ENCODE results near the gene CCDC88C. TPM values are rescaled to one million over a fixed set of nuclear protein-coding genes. Genes with fewer than 3 reads are reported as not detected.

The CCDC88C gene
- total RNA-seq, 1 experiment from 2014 or later: 29.8 TPM

GRCh38 chr14:91392623-91393303, 24.9 kb downstream of the CCDC88C start:
- CTCF ChIA-PET: no interaction called here
- no peak overlapping the region for H3K4me3 ChIP-seq (ENCODE audit: low read depth, low read length)
- H3K36me3 ChIP-seq (ENCODE audit: control insufficient read depth, insufficient read depth, low read length): no peaks in the 10 kb centered on the region
- H3K4me3 Mint-ChIP-seq (ENCODE audit: unreplicated experiment): no peak overlapping the region
- no peak for DNase-seq
- H3K9me3 Mint-ChIP-seq (ENCODE audit: unreplicated experiment): no peaks in the 10 kb centered on the region
- peaks cover 12% of the 10 kb centered on the region for H3K36me3 Mint-ChIP-seq (ENCODE audit: insufficient read depth, unreplicated experiment)
- POLR2A ChIA-PET: no interaction called here
- intact Hi-C loops (cut with micrococcal nuclease; ENCODE audit: unreplicated experiment): no loop called here
- H3K27ac Mint-ChIP-seq (ENCODE audit: unreplicated experiment): no peak overlapping the region
- TF ChIP-seq CTCF (IDR thresholded peaks at IDR 0.05; ENCODE audit: insufficient read depth in 1 of 2, low read depth in 1 of 2, low read length in 1 of 2, severe bottlenecking in 1 of 2, unreplicated experiment in 1 of 2): no peak
- no TSS peak for BruUV-seq (replicated peaks)
- no peaks in the 10 kb centered on the region for H3K27me3 Mint-ChIP-seq (ENCODE audit: insufficient read depth, unreplicated experiment)
- H3K4me1 ChIP-seq: no peaks in the 10 kb centered on the region
- H3K9me3 ChIP-seq: no peaks in the 10 kb centered on the region
- H3K27me3 ChIP-seq (replicated peaks; ENCODE audit: control insufficient read depth, insufficient read depth, low read length): no peaks in the 10 kb centered on the region
- peaks cover 6% of the 10 kb centered on the region for H3K4me1 Mint-ChIP-seq (ENCODE audit: low read depth, unreplicated experiment)

GRCh38 chr14:91390165-91390778, 27.3 kb downstream of the CCDC88C start:
- BruUV-seq (replicated peaks): no TSS peak
- H3K9me3 Mint-ChIP-seq (ENCODE audit: unreplicated experiment): no peaks in the 10 kb centered on the region
- Histone ChIP-seq H3K4me3 (ENCODE audit: low read depth, low read length) (no peak overlapping the region), H3K4me1 (no peaks in the 10 kb centered on the region), H3K9me3 (no peaks in the 10 kb centered on the region), H3K36me3 (ENCODE audit: control insufficient read depth, insufficient read depth, low read length) (no peaks in the 10 kb centered on the region; the same call in 1 of the 2 replicates), H3K27me3 (replicated peaks; ENCODE audit: control insufficient read depth, insufficient read depth, low read length) (no peaks in the 10 kb centered on the region)
- DNase-seq: no peak
- no peak overlapping the region for H3K27ac Mint-ChIP-seq (ENCODE audit: unreplicated experiment)
- H3K36me3 Mint-ChIP-seq (ENCODE audit: insufficient read depth, unreplicated experiment): peaks cover 10% of the 10 kb centered on the region
- intact Hi-C loops (cut with micrococcal nuclease; ENCODE audit: unreplicated experiment): no loop called here
- POLR2A ChIA-PET: no interaction called here
- no peak overlapping the region for H3K4me3 Mint-ChIP-seq (ENCODE audit: unreplicated experiment)
- H3K4me1 Mint-ChIP-seq (ENCODE audit: low read depth, unreplicated experiment): peaks cover 6% of the 10 kb centered on the region
- no peak for TF ChIP-seq CTCF (IDR thresholded peaks at IDR 0.05; ENCODE audit: insufficient read depth in 1 of 2, low read depth in 1 of 2, low read length in 1 of 2, severe bottlenecking in 1 of 2, unreplicated experiment in 1 of 2)
- CTCF ChIA-PET: no interaction called here
- H3K27me3 Mint-ChIP-seq (ENCODE audit: insufficient read depth, unreplicated experiment): no peaks in the 10 kb centered on the region

- H3K4me1 ChIP-seq: no peaks in the 10 kb centered on the region
- H3K4me3 ChIP-seq (ENCODE audit: low read depth, low read length): no peak overlapping the region
- H3K27ac Mint-ChIP-seq (ENCODE audit: unreplicated experiment): no peak overlapping the region
- H3K27me3 ChIP-seq (replicated peaks; ENCODE audit: control insufficient read depth, insufficient read depth, low read length): no peaks in the 10 kb centered on the region
- POLR2A ChIA-PET: no interaction called here
- intact Hi-C loops (cut with micrococcal nuclease; ENCODE audit: unreplicated experiment): no loop called here
- DNase-seq: no peak
- H3K36me3 Mint-ChIP-seq (ENCODE audit: insufficient read depth, unreplicated experiment): peaks cover 7% of the 10 kb centered on the region
- no peaks in the 10 kb centered on the region for H3K27me3 Mint-ChIP-seq (ENCODE audit: insufficient read depth, unreplicated experiment)
- BruUV-seq (replicated peaks): no TSS peak
- no peak overlapping the region for H3K4me3 Mint-ChIP-seq (ENCODE audit: unreplicated experiment)
- no peaks in the 10 kb centered on the region for H3K9me3 ChIP-seq
- no peaks in the 10 kb centered on the region; the same call in 1 of the 2 replicates for H3K36me3 ChIP-seq (ENCODE audit: control insufficient read depth, insufficient read depth, low read length)
- H3K9me3 Mint-ChIP-seq (ENCODE audit: unreplicated experiment): no peaks in the 10 kb centered on the region
- H3K4me1 Mint-ChIP-seq (ENCODE audit: low read depth, unreplicated experiment): peaks cover 6% of the 10 kb centered on the region
- CTCF ChIA-PET: no interaction called here
- no peak for TF ChIP-seq CTCF (IDR thresholded peaks at IDR 0.05; ENCODE audit: insufficient read depth in 1 of 2, low read depth in 1 of 2, low read length in 1 of 2, severe bottlenecking in 1 of 2, unreplicated experiment in 1 of 2)
Measured at GRCh38 chr14:91389150-91389549, 28.5 kb downstream of the CCDC88C start.
